ENCODE data around the gene GMNN.

The GMNN gene

GRCh38 chr6:24809728-24810127, 35.0 kb downstream of the GMNN start:
- H3K4me3 ChIP-seq: no peak overlapping the region
- DNase-seq (ENCODE audit: low spot score): no peak
- TF ChIP-seq, protein P1, sequence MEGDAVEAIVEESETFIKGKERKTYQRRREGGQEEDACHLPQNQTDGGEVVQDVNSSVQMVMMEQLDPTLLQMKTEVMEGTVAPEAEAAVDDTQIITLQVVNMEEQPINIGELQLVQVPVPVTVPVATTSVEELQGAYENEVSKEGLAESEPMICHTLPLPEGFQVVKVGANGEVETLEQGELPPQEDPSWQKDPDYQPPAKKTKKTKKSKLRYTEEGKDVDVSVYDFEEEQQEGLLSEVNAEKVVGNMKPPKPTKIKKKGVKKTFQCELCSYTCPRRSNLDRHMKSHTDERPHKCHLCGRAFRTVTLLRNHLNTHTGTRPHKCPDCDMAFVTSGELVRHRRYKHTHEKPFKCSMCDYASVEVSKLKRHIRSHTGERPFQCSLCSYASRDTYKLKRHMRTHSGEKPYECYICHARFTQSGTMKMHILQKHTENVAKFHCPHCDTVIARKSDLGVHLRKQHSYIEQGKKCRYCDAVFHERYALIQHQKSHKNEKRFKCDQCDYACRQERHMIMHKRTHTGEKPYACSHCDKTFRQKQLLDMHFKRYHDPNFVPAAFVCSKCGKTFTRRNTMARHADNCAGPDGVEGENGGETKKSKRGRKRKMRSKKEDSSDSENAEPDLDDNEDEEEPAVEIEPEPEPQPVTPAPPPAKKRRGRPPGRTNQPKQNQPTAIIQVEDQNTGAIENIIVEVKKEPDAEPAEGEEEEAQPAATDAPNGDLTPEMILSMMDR (IDR thresholded peaks at IDR 0.05): no peak
- H3K27ac ChIP-seq: no peak overlapping the region

DNA sequence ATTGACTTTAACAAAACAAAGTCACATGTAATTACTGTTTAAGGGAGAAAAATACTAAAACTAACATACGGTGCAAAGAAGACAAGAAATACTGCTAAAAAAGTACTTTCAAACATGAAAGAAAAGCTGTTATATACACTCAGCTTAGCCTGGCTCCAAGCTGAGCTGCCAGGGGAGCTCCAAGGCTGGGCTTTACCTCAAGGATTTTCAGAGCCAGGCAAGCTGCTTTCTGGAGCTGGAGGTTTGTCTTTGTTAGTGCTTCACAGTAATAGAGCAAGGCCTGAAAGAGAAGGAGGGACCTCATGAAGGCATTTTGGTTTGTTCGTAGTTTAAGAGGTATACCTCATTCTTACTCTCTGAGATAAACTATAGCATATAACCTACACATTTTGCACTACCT, 43.6 kb downstream of the GMNN start:
- DNase-seq (ENCODE audit: low spot score): no peak
- no peak overlapping the region for H3K27ac ChIP-seq
- TF ChIP-seq, protein P1 (IDR thresholded peaks at IDR 0.05): no peak
- H3K4me3 ChIP-seq: no peak overlapping the region

DNA sequence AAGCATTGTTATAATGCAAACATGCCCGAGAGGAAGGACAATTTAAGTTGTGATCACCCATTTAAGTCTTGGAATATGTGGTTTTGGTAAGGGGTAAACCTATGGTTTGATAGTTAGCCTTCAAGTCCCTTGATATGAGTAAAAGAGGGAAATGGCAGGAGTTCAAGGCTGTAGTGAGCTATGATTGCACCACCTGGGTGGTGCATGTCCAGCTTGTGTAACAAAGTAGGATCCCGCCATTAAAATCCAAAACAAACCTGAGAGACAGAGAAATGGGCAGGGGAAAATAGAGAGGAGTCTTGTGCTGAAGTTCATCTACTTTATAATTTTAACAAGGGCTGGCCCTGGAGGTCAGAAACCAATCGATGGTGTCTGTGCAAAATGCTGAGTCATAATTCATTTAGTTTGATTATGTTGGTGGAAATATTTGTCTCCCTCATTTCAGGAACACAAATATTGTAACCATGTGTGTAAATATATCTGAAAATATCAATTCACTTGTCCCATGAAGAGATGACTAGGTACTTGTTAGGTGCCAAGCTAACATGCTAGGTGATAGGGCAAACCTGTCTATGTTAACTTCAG, 47.2 kb downstream of the GMNN start:
- Histone ChIP-seq H3K4me3 (no peak overlapping the region), H3K27ac (no peak overlapping the region)
- no peak for DNase-seq (ENCODE audit: low spot score)
- TF ChIP-seq, protein P1 (IDR thresholded peaks at IDR 0.05): no peak

DNA sequence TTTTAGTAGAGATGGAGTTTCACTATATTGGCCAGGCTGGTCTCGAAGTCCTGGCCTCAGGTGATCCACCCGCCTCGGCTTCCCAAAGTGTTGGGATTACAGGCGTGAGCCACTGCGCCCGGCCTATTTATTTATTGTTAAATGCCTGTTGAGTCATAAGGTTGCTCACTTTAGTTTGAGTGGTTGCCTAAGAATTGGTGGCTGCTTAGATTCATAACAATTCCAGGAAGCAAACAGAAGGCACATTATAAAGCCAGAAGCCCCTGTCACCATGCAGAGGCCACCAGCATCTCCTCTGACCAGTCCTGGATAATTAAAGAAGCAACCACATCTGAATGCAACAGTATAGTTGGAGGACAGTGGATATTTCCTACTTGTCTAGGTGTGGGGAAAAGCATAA, 48.0 kb downstream of the GMNN start:
- no peak overlapping the region for H3K4me3 ChIP-seq
- TF ChIP-seq, protein P1 (IDR thresholded peaks at IDR 0.05): no peak
- no peak for DNase-seq (ENCODE audit: low spot score)
- H3K27ac ChIP-seq: no peak overlapping the region

DNA sequence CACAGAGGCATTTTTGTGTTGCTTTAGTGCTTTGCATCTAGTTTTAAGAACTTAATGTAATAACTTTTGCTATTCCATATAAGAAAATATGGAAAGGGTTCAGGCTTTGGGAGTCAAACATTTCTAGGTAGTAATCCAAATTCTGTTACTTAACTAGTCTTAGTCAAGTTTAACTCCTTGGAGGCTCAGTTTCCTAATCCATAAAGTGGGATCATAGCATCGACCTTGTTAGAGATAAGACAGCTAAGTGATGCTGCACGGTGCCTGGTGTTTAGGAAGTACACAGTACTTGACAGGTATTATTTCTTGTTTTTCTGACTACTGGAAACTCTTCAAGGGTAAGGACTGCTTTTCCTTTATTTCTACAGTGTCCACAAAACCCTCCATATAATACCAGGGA, 48.4 kb downstream of the GMNN start:
- H3K27ac ChIP-seq: no peak overlapping the region
- no peak overlapping the region for H3K4me3 ChIP-seq
- DNase-seq (ENCODE audit: low spot score): no peak
- TF ChIP-seq, protein P1 (IDR thresholded peaks at IDR 0.05): no peak

DNA sequence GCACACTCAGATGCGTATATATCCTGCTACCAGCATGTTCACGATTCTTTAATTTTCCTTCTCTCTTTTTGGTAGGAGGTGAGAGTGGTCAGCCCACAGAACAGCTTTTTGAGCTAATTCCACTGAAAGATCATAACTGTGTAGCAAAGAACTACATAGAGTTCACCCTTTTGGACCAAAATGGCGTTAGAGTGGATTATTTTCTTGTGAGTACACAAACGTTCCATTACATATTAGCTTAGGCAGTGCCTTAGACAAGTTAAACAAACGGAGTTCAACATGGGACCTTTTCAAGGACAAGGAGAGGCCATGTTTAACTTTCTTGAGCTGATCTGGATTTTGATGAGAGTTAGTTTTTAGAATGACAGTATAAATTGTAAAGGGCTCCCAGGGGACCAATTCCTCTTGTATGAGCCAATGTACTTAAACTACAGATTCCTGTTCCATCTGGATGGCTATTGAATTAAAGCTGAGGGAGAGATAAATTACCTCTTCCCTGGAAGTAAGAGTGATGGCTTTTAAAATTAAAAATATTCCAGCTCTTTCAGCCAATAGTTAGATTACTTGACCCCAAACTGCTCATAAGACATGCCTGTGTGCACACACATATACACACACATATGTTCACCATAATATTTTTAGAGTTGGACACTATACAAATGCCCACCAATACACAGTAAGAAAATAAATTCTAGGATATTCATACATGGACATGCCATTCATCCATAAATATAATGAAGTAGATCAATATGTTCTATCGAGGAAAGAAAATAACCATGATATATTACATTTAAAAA, 49.6 kb downstream of the GMNN start:
- no peak overlapping the region for H3K4me3 ChIP-seq
- TF ChIP-seq, protein P1 (IDR thresholded peaks at IDR 0.05): no peak
- no peak for DNase-seq (ENCODE audit: low spot score)
- H3K27ac ChIP-seq: no peak overlapping the region

DNA sequence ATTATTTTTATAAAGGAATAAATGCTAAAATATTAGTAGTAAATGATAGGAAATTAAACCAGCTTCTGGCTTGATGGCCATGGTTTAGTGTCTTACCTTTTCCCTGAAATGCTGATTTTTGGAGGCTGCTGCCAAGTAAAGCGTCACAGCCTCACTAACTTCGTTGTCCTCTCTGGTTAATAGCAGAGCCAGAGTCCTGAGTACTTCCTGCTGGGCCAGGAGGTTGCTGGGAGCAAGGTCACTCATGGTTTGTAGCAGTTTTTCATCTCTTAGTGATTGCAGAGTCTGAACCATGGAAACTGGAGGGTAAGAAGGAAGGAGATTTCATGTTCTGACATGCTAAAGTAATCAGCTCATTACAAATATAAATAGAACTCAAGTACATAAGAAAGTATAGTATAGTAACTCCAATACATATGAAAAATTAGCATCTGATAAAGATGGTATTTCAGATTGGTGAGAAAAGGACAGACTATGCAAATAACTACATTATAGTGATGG, 50.4 kb downstream of the GMNN start:
- Histone ChIP-seq H3K4me3 (no peak overlapping the region), H3K27ac (no peak overlapping the region)
- TF ChIP-seq, protein P1 (IDR thresholded peaks at IDR 0.05): no peak
- DNase-seq (ENCODE audit: low spot score): no peak
